Panc1 (cell line): ENCODE results near the gene SMIM35. TPM values are rescaled to one million over a fixed set of nuclear protein-coding genes. Genes with fewer than 3 reads are reported as not detected.

ENCODE experiments used
- ATAC-seq: fragments of 200-7000 bp; cut with Tn5 transposase; 2 replicates; pipeline ENCODE4 v1.9.1; 2020; ENCODE audit warnings: mild to moderate bottlenecking, moderate library complexity
- BruUV-seq: library from RNA; stranded (reverse); fragments of 400-500 nt; replicated peaks from 2 replicates; lab custom pipeline; 2021; lab: Mats Ljungman, UMichigan
- CTCF ChIA-PET: fragments of 300-600 bp; sonication (Branson Sonifier 250); formaldehyde crosslinking; loops from one replicate; lab custom pipeline; 2022; ENCODE audit warnings: antibody characterized with exemption; lab: Charles Lee
- POLR2A ChIA-PET: fragments of 300-600 bp; sonication (Branson Sonifier 250); formaldehyde crosslinking; loops from one replicate; lab custom pipeline; 2022; ENCODE audit warnings: antibody characterized with exemption; lab: Charles Lee
- DNase-seq: peaks from one replicate; pipeline ENCODE4 v3.0.0-alpha.2; 2010; ENCODE audit warnings: low read depth, low spot score
- H3K27ac ChIP-seq: 2 replicates; pipeline ENCODE4 v1.5.1; 2011; ENCODE audit warnings: mild to moderate bottlenecking, low read length, inconsistent platforms
- H3K27me3 ChIP-seq: fragments of 200-500 bp; sonication (Bioruptor generic); 2 replicates; pipeline ENCODE4 v1.6.0; 2014; ENCODE audit warnings: low read length, inconsistent platforms; ENCODE audit not compliant: control insufficient read depth, insufficient read depth
- H3K36me3 ChIP-seq: fragments of 200-500 bp; sonication (Bioruptor generic); 2 replicates; pipeline ENCODE4 v1.5.1; 2014; ENCODE audit warnings: inconsistent platforms, mild to moderate bottlenecking, low read length, moderate library complexity; ENCODE audit not compliant: control insufficient read depth, insufficient read depth
- H3K4me1 ChIP-seq: 2 replicates; pipeline ENCODE4 v1.5.1; 2011; ENCODE audit warnings: inconsistent platforms, mild to moderate bottlenecking, low read length, moderate library complexity; ENCODE audit not compliant: control insufficient read depth, insufficient read depth
- H3K4me3 ChIP-seq, 2 experiments: 2 replicates each; pipeline ENCODE4 v1.5.1; 2011 to 2012; ENCODE audit warnings: low read depth in 2 of 2, low read length in 2 of 2, mild to moderate bottlenecking in 2 of 2, inconsistent platforms in 1 of 2, moderate library complexity in 1 of 2
- H3K9me3 ChIP-seq: fragments of 200-500 bp; sonication (Bioruptor generic); 2 replicates; pipeline ENCODE4 v1.5.1; 2014; ENCODE audit warnings: low read depth, mild to moderate bottlenecking, inconsistent platforms, low read length, moderate library complexity; ENCODE audit not compliant: control insufficient read depth, insufficient read depth
- POLR2AphosphoS5 ChIP-seq: IDR thresholded peaks from 2 replicates; pipeline ENCODE4 v1.6.1; 2012; ENCODE audit warnings: mild to moderate bottlenecking, low read depth, low read length, moderate library complexity
- SIN3A ChIP-seq: IDR thresholded peaks from 2 replicates; pipeline ENCODE4 v1.6.1; 2012; ENCODE audit warnings: low read depth, mild to moderate bottlenecking, low read length, moderate library complexity, borderline replicate concordance; ENCODE audit not compliant: insufficient read depth
- TCF7L2 ChIP-seq: IDR thresholded peaks from 2 replicates; pipeline ENCODE4 v1.6.1; 2011; ENCODE audit warnings: mild to moderate bottlenecking, low read depth, low read length, inconsistent platforms
- in situ Hi-C: cut with HindIII; loops from 2 replicates; pipeline ENCODE4 v1.10.0; 2016; ENCODE audit warnings: low sequenced_read_pairs, low pct_unique_long_range_greater_than_20kb
- intact Hi-C: fragments of 100-400 bp; cut with micrococcal nuclease; formaldehyde crosslinking; loops from one replicate; pipeline ENCODE4 v1.10.0; 2022; ENCODE audit not compliant: unreplicated experiment
- total RNA-seq: library from RNA; stranded (reverse); gene quantifications from one replicate; pipeline ENCODE4 v1.2.1, GENCODE V29; 2021; ENCODE audit not compliant: unreplicated experiment
- TF ChIP-seq, protein P1 (sequence below), 2 experiments: IDR thresholded peaks; 2 replicates each; pipeline ENCODE4 v1.6.1; 2011 to 2012; ENCODE audit warnings: low read depth in 2 of 2, control low read depth in 1 of 2, low read length in 1 of 2, mild to moderate bottlenecking in 1 of 2, moderate library complexity in 1 of 2; ENCODE audit not compliant: insufficient read depth in 1 of 2
- TF ChIP-seq, protein P2 (sequence below): fragments of 450-650 bp; IDR thresholded peaks from 2 replicates; pipeline ENCODE4 v1.5.1; 2017; ENCODE audit warnings: mild to moderate bottlenecking

Gene SMIM35
- total RNA-seq, 1 experiment from 2014 or later = not detected

DNA sequence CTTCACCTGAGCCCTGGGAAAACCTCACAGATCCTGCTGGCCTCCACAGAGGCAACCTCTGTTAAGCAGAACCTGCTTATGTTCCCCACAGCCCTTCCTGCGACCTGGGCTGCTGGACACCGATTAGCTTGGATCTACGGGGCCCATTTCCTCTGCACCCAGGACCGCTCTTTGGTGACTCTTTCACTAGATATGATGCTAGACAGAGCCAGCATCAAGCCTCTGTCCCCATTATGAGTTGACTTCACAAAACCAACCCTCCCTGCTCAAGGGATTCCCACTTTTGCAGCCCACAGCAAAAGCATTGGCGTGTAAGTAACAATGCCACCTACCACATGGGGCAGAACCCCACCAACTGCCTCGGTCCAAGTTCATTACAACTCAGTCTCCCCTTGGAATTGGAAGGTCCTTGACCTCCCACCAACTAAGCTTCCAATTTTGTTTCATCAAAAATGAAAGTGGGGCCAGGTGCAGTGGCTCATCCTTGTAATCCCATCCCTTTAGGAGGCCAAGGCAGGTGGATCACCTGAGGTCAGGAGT, 25.1 kb downstream of the SMIM35 start:
- TF ChIP-seq, protein P1, sequence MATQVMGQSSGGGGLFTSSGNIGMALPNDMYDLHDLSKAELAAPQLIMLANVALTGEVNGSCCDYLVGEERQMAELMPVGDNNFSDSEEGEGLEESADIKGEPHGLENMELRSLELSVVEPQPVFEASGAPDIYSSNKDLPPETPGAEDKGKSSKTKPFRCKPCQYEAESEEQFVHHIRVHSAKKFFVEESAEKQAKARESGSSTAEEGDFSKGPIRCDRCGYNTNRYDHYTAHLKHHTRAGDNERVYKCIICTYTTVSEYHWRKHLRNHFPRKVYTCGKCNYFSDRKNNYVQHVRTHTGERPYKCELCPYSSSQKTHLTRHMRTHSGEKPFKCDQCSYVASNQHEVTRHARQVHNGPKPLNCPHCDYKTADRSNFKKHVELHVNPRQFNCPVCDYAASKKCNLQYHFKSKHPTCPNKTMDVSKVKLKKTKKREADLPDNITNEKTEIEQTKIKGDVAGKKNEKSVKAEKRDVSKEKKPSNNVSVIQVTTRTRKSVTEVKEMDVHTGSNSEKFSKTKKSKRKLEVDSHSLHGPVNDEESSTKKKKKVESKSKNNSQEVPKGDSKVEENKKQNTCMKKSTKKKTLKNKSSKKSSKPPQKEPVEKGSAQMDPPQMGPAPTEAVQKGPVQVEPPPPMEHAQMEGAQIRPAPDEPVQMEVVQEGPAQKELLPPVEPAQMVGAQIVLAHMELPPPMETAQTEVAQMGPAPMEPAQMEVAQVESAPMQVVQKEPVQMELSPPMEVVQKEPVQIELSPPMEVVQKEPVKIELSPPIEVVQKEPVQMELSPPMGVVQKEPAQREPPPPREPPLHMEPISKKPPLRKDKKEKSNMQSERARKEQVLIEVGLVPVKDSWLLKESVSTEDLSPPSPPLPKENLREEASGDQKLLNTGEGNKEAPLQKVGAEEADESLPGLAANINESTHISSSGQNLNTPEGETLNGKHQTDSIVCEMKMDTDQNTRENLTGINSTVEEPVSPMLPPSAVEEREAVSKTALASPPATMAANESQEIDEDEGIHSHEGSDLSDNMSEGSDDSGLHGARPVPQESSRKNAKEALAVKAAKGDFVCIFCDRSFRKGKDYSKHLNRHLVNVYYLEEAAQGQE (IDR thresholded peaks at IDR 0.05; ENCODE audit: insufficient read depth in 1 of 2, low read depth in 2 of 2, low read length in 1 of 2) = no peak
- TF ChIP-seq SIN3A = no peak
- TF ChIP-seq TCF7L2 = no peak
- TF ChIP-seq, protein P2, sequence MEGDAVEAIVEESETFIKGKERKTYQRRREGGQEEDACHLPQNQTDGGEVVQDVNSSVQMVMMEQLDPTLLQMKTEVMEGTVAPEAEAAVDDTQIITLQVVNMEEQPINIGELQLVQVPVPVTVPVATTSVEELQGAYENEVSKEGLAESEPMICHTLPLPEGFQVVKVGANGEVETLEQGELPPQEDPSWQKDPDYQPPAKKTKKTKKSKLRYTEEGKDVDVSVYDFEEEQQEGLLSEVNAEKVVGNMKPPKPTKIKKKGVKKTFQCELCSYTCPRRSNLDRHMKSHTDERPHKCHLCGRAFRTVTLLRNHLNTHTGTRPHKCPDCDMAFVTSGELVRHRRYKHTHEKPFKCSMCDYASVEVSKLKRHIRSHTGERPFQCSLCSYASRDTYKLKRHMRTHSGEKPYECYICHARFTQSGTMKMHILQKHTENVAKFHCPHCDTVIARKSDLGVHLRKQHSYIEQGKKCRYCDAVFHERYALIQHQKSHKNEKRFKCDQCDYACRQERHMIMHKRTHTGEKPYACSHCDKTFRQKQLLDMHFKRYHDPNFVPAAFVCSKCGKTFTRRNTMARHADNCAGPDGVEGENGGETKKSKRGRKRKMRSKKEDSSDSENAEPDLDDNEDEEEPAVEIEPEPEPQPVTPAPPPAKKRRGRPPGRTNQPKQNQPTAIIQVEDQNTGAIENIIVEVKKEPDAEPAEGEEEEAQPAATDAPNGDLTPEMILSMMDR = no peak
- TF ChIP-seq POLR2AphosphoS5 = no peak
- H3K9me3 ChIP-seq = no peaks in the 10 kb centered on the region
- CTCF ChIA-PET = no interaction called here
- no TSS peak for BruUV-seq
- H3K36me3 ChIP-seq = no peaks in the 10 kb centered on the region
- H3K27me3 ChIP-seq = no peaks in the 10 kb centered on the region; the same call in 1 of the 2 replicates
- intact Hi-C loops (no loop called here), in situ Hi-C loops (no loop called here)
- ATAC-seq (no peak), DNase-seq (no peak)
- H3K27ac ChIP-seq = no peak overlapping the region
- H3K4me3 ChIP-seq = no peak overlapping the region
- POLR2A ChIA-PET = no interaction called here
- no peaks in the 10 kb centered on the region for H3K4me1 ChIP-seq

DNA sequence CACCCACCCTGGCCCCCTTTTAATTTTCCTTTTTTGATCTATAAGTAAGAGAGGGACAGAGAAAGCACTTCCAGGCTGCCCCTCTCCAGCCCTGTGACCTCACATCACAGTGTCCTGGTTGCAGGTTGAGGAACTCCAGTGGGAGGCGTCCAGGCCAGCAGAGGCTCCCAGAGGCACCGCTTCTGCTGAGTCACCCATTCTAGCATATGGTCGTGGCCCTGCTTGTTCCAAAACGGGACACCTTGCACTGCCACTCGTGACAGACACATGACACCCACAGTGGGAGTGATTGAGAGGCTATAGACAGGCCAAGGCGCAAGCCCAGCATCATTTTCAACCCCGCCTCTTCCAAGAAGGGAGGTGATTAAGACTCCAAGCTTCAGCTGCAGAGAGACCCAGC, 25.9 kb downstream of the SMIM35 start:
- no TSS peak for BruUV-seq
- no peak for DNase-seq
- CTCF ChIA-PET = no interaction called here
- in situ Hi-C loops (no loop called here), intact Hi-C loops (no loop called here)
- H3K4me1 ChIP-seq = no peaks in the 10 kb centered on the region
- POLR2A ChIA-PET = no interaction called here
- H3K9me3 ChIP-seq = no peaks in the 10 kb centered on the region
- no peak for ATAC-seq
- H3K27me3 ChIP-seq = no peaks in the 10 kb centered on the region; the same call in 1 of the 2 replicates
- H3K36me3 ChIP-seq = no peaks in the 10 kb centered on the region
- no peak for TF ChIP-seq SIN3A
- no peak for TF ChIP-seq POLR2AphosphoS5
- TF ChIP-seq, protein P1 (IDR thresholded peaks at IDR 0.05; ENCODE audit: insufficient read depth in 1 of 2, low read depth in 2 of 2, low read length in 1 of 2) = no peak
- TF ChIP-seq, protein P2 = no peak
- TF ChIP-seq TCF7L2 = no peak
- no peak overlapping the region for H3K27ac ChIP-seq
- no peak overlapping the region for H3K4me3 ChIP-seq
